ENCODE data around the gene DUOXA2. TPM values are rescaled to one million over a fixed set of nuclear protein-coding genes. Genes with fewer than 3 reads are reported as not detected.

The DUOXA2 gene
- total and polyA plus RNA-seq, 2 experiments from 2014 or later, result not detected

DNA sequence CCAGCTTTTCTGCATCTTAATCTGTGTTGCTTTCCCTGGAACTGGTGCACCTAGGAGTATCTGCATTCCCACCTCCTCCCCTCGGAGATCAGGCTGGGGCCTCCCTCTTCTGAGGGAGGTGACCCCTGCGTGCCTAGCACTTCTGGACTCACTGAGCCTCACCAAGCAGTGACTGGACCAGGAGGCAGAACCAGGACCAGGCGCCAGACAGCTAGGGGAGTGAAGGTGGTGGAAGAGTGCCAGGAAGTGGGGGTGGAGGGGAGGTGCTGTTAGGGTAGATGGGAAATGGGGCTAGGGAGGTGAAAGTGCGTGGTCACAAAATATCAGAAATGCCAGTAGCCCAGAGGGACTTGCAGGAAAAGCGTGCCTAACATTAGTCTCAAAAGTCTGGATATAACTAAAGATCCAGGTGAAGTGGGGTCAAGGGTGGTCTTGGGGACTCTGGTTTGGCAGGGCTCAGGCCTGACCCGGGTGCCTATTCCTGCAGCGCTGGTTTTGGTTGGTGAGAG lies 1.2 kb downstream of the DUOXA2 start:
- Histone ChIP-seq H3K4me3 (no peak overlapping the region), H3K36me3 (no peaks in the 10 kb centered on the region), H3K9me3 (ENCODE audit: low read depth) (no peaks in the 10 kb centered on the region), H3K27me3 (peaks cover 92% of the 10 kb centered on the region), H3K4me1 (ENCODE audit: low read depth) (peaks cover 4% of the 10 kb centered on the region), H3K27ac (no peak overlapping the region)
- TF ChIP-seq, protein P1, sequence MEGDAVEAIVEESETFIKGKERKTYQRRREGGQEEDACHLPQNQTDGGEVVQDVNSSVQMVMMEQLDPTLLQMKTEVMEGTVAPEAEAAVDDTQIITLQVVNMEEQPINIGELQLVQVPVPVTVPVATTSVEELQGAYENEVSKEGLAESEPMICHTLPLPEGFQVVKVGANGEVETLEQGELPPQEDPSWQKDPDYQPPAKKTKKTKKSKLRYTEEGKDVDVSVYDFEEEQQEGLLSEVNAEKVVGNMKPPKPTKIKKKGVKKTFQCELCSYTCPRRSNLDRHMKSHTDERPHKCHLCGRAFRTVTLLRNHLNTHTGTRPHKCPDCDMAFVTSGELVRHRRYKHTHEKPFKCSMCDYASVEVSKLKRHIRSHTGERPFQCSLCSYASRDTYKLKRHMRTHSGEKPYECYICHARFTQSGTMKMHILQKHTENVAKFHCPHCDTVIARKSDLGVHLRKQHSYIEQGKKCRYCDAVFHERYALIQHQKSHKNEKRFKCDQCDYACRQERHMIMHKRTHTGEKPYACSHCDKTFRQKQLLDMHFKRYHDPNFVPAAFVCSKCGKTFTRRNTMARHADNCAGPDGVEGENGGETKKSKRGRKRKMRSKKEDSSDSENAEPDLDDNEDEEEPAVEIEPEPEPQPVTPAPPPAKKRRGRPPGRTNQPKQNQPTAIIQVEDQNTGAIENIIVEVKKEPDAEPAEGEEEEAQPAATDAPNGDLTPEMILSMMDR (IDR thresholded peaks at IDR 0.05; ENCODE audit: low read depth, low read length), result no peak
- no peak for DNase-seq (ENCODE audit: low read depth in 1 of 2, low spot score in 1 of 2)

- H3K36me3 ChIP-seq, result no peaks in the 10 kb centered on the region
- H3K9me3 ChIP-seq (ENCODE audit: low read depth), result no peaks in the 10 kb centered on the region
- H3K27ac ChIP-seq, result no peak overlapping the region
- no peak for DNase-seq (ENCODE audit: low read depth in 1 of 2, low spot score in 1 of 2)
- H3K27me3 ChIP-seq, result peaks cover 92% of the 10 kb centered on the region
- peaks cover 4% of the 10 kb centered on the region for H3K4me1 ChIP-seq (ENCODE audit: low read depth)
- TF ChIP-seq, protein P1 (IDR thresholded peaks at IDR 0.05; ENCODE audit: low read depth, low read length), result no peak
- H3K4me3 ChIP-seq, result no peak overlapping the region
These were observed 1.9 kb downstream of the DUOXA2 start for GRCh38 chr15:45116006-45116481.

DNA sequence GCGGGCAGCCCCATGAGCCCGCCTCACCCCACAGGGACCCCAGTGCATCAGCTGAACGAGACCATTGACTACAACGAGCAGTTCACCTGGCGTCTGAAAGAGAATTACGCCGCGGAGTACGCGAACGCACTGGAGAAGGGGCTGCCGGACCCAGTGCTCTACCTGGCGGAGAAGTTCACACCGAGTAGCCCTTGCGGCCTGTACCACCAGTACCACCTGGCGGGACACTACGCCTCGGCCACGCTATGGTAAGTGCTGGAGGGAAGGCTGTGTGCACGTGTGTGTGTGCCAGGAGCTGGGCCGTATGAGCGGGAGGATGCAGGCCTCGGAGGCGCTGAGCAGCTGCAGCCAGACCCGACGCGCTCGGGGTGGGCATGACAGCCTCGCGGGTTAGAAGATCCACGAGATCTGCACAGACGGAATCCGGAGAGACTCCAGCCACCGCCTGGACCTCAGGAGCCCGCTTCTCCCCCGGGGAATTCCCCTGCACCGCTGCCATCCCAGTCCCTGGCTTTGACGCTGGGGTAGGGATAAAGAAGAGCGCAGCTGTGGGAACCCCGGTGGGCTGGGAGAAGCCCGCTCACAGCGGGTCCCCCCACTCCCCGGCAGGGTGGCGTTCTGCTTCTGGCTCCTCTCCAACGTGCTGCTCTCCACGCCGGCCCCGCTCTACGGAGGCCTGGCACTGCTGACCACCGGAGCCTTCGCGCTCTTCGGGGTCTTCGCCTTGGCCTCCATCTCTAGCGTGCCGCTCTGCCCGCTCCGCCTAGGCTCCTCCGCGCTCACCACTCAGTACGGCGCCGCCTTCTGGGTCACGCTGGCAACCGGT lies 2.6 kb downstream of the DUOXA2 start:
- Histone ChIP-seq H3K9me3 (ENCODE audit: low read depth) (no peaks in the 10 kb centered on the region), H3K4me1 (ENCODE audit: low read depth) (peaks cover 4% of the 10 kb centered on the region), H3K36me3 (no peaks in the 10 kb centered on the region), H3K4me3 (no peak overlapping the region), H3K27ac (no peak overlapping the region), H3K27me3 (peaks cover 93% of the 10 kb centered on the region)
- DNase-seq (ENCODE audit: low read depth in 1 of 2, low spot score in 1 of 2), result peak in 1 of 2 donors; percentile 40
- TF ChIP-seq, protein P1 (IDR thresholded peaks at IDR 0.05; ENCODE audit: low read depth, low read length), result no peak

GRCh38 chr15:45117308-45118130 lies 3.4 kb downstream of the DUOXA2 start:
- no peaks in the 10 kb centered on the region for H3K9me3 ChIP-seq (ENCODE audit: low read depth)
- no peaks in the 10 kb centered on the region for H3K36me3 ChIP-seq
- no peak overlapping the region for H3K27ac ChIP-seq
- H3K4me1 ChIP-seq (ENCODE audit: low read depth), result peaks cover 4% of the 10 kb centered on the region
- TF ChIP-seq, protein P1 (IDR thresholded peaks at IDR 0.05; ENCODE audit: low read depth, low read length), result no peak
- no peak overlapping the region for H3K4me3 ChIP-seq
- no peak for DNase-seq (ENCODE audit: low read depth in 1 of 2, low spot score in 1 of 2)
- peaks cover 93% of the 10 kb centered on the region for H3K27me3 ChIP-seq

DNA sequence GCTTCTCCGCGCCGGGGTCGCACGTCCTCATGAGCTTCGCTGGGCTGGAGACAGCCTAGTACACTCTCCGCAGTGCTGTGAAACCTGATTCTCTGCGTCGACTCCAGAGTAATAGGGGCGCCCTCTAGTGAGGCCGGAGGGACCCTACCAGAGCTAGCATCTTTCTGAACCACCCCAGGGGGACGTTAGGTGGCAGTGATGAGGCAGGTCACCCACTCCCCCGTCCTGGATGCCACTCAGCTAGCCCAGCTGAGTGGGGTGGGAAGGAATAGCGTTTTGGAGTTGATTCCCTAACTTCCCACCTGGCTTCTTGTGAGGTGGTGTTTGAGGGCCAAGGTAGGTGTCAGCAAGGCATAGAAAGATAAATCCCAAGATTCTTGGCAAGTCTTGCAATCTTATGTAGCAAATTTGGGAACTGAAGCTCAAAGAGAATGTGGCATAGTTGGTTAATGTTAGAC lies 4.0 kb downstream of the DUOXA2 start:
- no peaks in the 10 kb centered on the region for H3K36me3 ChIP-seq
- no peaks in the 10 kb centered on the region for H3K4me1 ChIP-seq (ENCODE audit: low read depth)
- H3K27ac ChIP-seq, result no peak overlapping the region
- H3K9me3 ChIP-seq (ENCODE audit: low read depth), result no peaks in the 10 kb centered on the region
- H3K27me3 ChIP-seq, result peaks cover 93% of the 10 kb centered on the region
- no peak overlapping the region for H3K4me3 ChIP-seq
- DNase-seq (ENCODE audit: low read depth in 1 of 2, low spot score in 1 of 2), result peak; percentile 94 to 96
- TF ChIP-seq, protein P1 (IDR thresholded peaks at IDR 0.05; ENCODE audit: low read depth, low read length), result peak; percentile 100

Measured in cardiac muscle cell (in vitro differentiated cells and primary cell).